HepG2 (cell line): ENCODE measurements around the gene COLEC12.

Source experiments
- EP300 ChIP-seq, 3 experiments: sonication (generic) in 1 of 3; formaldehyde crosslinking in 1 of 3; IDR thresholded peaks; 2 replicates each; pipeline versions ENCODE4 v1.5.1 to v1.6.1; 2011 to 2020; ENCODE audit warnings: low read depth in 2 of 3, low read length in 2 of 3, borderline replicate concordance in 1 of 3, improper control_type of control experiment in 1 of 3, mild to moderate bottlenecking in 1 of 3, missing genetic modification reagents in 1 of 3, moderate library complexity in 1 of 3
- FIP1L1 ChIP-seq: fragments of 200-400 bp; formaldehyde crosslinking; IDR thresholded peaks from 2 replicates; pipeline ENCODE4 v1.6.1; 2018; ENCODE audit warnings: low read depth, mild to moderate bottlenecking, low read length, moderate library complexity, borderline replicate concordance; ENCODE audit not compliant: insufficient read depth
- NPAS2 ChIP-seq: sonication (generic); formaldehyde crosslinking; IDR thresholded peaks from 2 replicates; pipeline ENCODE4 v1.8.0; 2022; ENCODE audit warnings: mild to moderate bottlenecking, missing genetic modification reagents, borderline replicate concordance
- POLR2A ChIP-seq, 2 experiments: IDR thresholded peaks; 2 replicates each; pipeline ENCODE4 v1.6.1; 2011; ENCODE audit warnings: low read depth in 2 of 2, low read length in 2 of 2, mild to moderate bottlenecking in 1 of 2, moderate library complexity in 1 of 2; ENCODE audit not compliant: insufficient read depth in 1 of 2
- RFX5 ChIP-seq: IDR thresholded peaks from 2 replicates; pipeline ENCODE4 v1.6.1; 2011; ENCODE audit warnings: low read depth, low read length, improper control_type of control experiment
- ZNF768 ChIP-seq: sonication (generic); formaldehyde crosslinking; IDR thresholded peaks from 2 replicates; pipeline ENCODE4 v1.4.0; 2020; ENCODE audit warnings: missing genetic modification reagents
- TF ChIP-seq, protein P1 (sequence below): sonication (generic); formaldehyde crosslinking; IDR thresholded peaks from 2 replicates; pipeline ENCODE4 v1.8.1; 2023; ENCODE audit warnings: mild to moderate bottlenecking, missing genetic modification reagents

DNA sequence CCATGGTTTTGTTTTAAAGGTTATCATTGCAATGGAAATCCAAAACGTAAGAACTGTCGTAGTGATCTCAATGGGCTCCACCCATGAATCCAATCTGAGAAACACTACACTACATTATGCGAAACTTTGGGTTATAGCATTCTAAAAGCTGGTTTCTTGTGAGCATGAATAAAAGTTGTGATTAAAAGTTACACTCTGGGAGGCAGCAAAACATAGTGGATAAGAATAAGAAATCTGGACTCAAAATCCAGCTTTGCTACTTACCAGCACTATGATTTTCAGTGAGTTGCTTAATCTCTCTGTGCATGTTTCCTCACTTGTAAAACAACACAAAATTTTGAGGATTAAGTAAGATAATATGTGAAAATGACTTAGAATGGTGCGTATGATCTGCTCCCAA is 207.0 kb downstream of the COLEC12 start:
- TF ChIP-seq ZNF768 (CRISPR knock-in tag), result no peak
- TF ChIP-seq, protein P1, sequence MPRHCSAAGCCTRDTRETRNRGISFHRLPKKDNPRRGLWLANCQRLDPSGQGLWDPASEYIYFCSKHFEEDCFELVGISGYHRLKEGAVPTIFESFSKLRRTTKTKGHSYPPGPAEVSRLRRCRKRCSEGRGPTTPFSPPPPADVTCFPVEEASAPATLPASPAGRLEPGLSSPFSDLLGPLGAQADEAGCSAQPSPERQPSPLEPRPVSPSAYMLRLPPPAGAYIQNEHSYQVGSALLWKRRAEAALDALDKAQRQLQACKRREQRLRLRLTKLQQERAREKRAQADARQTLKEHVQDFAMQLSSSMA (CRISPR knock-in tag), result no peak
- TF ChIP-seq RFX5, result no peak
- no peak for TF ChIP-seq EP300 (IDR thresholded peaks at IDR 0.05; ENCODE audit: low read depth in 2 of 2, low read length in 2 of 2)
- no peak for TF ChIP-seq EP300 (CRISPR knock-in tag; IDR thresholded peaks at IDR 0.05; ENCODE audit: borderline replicate concordance)
- TF ChIP-seq FIP1L1, result no peak
- no peak for TF ChIP-seq NPAS2 (CRISPR knock-in tag)
- TF ChIP-seq POLR2A (IDR thresholded peaks at IDR 0.05; ENCODE audit: insufficient read depth in 1 of 2, low read depth in 2 of 2, low read length in 2 of 2), result no peak
